Measurements from ENCODE around the gene TARBP2. TPM values are rescaled to one million over a fixed set of nuclear protein-coding genes. Genes with fewer than 3 reads are reported as not detected.

The TARBP2 gene
- total RNA-seq, 4 donors from 2014 or later, result 12.1 to 19.6 (median 17.4) TPM

DNA sequence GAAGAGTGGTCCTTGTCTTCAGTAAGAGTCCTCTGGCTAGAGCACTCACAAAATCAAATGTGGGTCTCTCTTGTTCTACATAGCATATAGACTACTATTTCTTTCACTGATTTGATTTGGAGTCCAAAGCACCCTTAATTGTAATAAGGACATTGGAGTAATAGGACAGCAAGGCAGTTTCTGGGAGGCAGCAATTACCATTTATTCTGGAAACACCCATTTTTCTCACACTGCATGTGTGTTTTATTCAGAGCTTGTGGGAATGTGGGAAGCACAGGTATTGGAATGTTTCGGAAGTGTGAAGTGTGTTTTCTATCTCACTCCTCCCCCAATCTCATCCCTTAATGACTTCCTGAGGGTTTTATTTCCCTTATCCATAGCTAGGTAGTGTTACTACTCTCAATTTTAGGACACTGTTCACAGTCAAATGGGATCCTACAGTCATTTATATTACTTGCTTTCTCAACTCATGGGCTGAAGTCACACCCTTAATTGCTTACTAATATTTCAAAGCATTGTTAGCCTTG is 29.0 kb upstream of the TARBP2 start:
- no peak for ATAC-seq
- H3K27me3 ChIP-seq, result no peaks in the 10 kb centered on the region
- no peak overlapping the region for H3K4me3 ChIP-seq
- H3K4me1 ChIP-seq, result peaks cover 3 to 80% (median 9%) of the 10 kb centered on the region in 3 donors
- 88 to 93% methylated on average over 1 of the region's 1 CpG for WGBS, 2 donors (ENCODE audit: low coverage in 1 of 2)
- peaks cover 7 to 100% of the 10 kb centered on the region in 2 donors for H3K36me3 ChIP-seq
- H3K9me3 ChIP-seq, result no peaks in the 10 kb centered on the region
- H3K27ac ChIP-seq, result no peak overlapping the region
- TF ChIP-seq, protein P1, sequence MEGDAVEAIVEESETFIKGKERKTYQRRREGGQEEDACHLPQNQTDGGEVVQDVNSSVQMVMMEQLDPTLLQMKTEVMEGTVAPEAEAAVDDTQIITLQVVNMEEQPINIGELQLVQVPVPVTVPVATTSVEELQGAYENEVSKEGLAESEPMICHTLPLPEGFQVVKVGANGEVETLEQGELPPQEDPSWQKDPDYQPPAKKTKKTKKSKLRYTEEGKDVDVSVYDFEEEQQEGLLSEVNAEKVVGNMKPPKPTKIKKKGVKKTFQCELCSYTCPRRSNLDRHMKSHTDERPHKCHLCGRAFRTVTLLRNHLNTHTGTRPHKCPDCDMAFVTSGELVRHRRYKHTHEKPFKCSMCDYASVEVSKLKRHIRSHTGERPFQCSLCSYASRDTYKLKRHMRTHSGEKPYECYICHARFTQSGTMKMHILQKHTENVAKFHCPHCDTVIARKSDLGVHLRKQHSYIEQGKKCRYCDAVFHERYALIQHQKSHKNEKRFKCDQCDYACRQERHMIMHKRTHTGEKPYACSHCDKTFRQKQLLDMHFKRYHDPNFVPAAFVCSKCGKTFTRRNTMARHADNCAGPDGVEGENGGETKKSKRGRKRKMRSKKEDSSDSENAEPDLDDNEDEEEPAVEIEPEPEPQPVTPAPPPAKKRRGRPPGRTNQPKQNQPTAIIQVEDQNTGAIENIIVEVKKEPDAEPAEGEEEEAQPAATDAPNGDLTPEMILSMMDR (IDR thresholded peaks at IDR 0.05), result no peak
- TF ChIP-seq POLR2AphosphoS5 (IDR thresholded peaks at IDR 0.05) (no peak), EP300 (IDR thresholded peaks at IDR 0.05) (no peak), POLR2A (IDR thresholded peaks at IDR 0.05) (no peak)

DNA sequence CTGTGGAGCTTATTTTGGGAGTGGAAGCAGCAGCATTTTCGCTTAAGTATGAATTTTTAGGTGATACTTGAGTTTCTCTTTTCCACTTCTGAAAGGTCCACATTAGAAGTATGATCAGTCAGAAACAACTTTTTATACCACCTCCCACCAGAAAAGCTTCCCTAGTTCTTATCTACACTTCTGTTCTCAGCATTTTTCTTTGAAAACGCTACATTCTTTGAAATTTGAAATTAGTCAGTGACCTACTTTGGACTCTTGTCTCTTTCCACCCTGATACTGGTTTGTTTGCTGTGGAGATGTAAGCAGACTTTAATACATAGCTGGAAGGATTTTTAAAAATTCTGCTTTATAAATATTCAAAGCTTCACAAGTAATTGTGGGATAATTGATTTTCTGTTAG is 27.0 kb upstream of the TARBP2 start:
- Histone ChIP-seq H3K36me3 (peaks cover 4 to 100% of the 10 kb centered on the region in 2 donors), H3K27me3 (no peaks in the 10 kb centered on the region), H3K4me3 (no peak overlapping the region), H3K9me3 (no peaks in the 10 kb centered on the region), H3K4me1 (peaks cover 3 to 91% (median 9%) of the 10 kb centered on the region in 3 donors), H3K27ac (peak overlapping the region in 2 of 4 donors; percentile 36 to 64)
- no peak for ATAC-seq
- 52 to 57% methylated on average over 2 of the region's 2 CpGs for WGBS, 2 donors (ENCODE audit: low coverage in 1 of 2)
- TF ChIP-seq, protein P1 (IDR thresholded peaks at IDR 0.05), result no peak
- no peak for TF ChIP-seq POLR2A (IDR thresholded peaks at IDR 0.05)
- no peak for TF ChIP-seq POLR2AphosphoS5 (IDR thresholded peaks at IDR 0.05)
- TF ChIP-seq EP300 (IDR thresholded peaks at IDR 0.05), result no peak

DNA sequence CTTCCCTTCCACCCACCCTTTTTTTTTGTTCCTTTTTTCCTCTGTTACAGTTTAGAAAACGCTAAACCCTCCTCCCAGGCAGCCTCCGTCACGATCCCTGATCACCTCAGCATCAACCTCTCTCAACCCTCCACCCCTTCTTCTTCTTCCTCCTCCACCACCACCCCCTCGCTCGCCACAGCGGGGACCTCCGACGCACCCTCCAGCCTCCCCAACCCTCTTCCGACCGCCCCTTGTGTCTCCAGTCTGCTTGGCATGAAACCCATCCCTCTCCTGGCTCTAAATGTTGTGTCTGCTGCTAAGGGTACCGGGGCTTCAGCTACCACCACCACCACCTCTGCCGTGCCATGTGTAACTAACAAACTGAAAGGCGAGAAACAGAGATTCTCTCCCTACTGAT is 26.3 kb upstream of the TARBP2 start:
- Histone ChIP-seq H3K36me3 (peaks cover 0 to 100% of the 10 kb centered on the region in 2 donors), H3K4me3 (no peak overlapping the region), H3K4me1 (peaks cover 3 to 93% (median 9%) of the 10 kb centered on the region in 3 donors), H3K27me3 (no peaks in the 10 kb centered on the region), H3K27ac (peak overlapping the region in 3 of 4 donors; percentile 36 to 64 (median 49)), H3K9me3 (no peaks in the 10 kb centered on the region)
- no peak for ATAC-seq
- TF ChIP-seq POLR2A (IDR thresholded peaks at IDR 0.05), result no peak
- TF ChIP-seq, protein P1 (IDR thresholded peaks at IDR 0.05), result no peak
- TF ChIP-seq EP300 (IDR thresholded peaks at IDR 0.05), result no peak
- TF ChIP-seq POLR2AphosphoS5 (IDR thresholded peaks at IDR 0.05), result no peak
- 45 to 47% methylated on average over 10 to 13 of the region's 13 CpGs for WGBS, 2 donors (ENCODE audit: low coverage in 1 of 2)

DNA sequence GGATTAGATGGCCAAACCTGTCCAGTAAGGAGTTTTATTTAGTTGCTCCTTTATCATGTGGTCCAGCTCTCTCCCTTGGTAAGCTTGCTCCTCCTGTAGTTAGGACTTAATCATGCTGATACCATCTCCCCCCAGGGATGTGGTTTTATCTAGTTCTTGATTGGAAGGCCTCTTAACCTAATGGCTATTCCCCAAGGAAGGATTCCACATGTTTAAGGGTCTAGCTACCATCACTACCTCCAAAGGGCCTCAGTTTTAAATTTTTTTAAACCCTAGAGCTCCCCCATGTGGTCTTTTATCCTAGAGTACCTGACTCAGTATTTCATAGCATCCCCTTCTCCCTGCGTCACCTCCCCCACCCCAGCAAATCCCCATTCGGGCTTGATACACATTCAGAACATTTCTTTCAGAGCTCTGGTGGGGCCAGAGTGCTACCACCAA is 24.3 kb upstream of the TARBP2 start:
- Histone ChIP-seq H3K4me1 (peaks cover 3 to 88% (median 9%) of the 10 kb centered on the region in 3 donors), H3K9me3 (no peaks in the 10 kb centered on the region), H3K27ac (peak overlapping the region in 3 of 4 donors; percentile 2 to 64 (median 9)), H3K4me3 (no peak overlapping the region), H3K27me3 (no peaks in the 10 kb centered on the region), H3K36me3 (peaks cover 0 to 100% of the 10 kb centered on the region in 2 donors)
- ATAC-seq, result no peak
- 49 to 70% methylated on average over 2 of the region's 2 CpGs for WGBS, 2 donors (ENCODE audit: low coverage in 1 of 2)
- TF ChIP-seq EP300 (IDR thresholded peaks at IDR 0.05), result no peak
- TF ChIP-seq, protein P1 (IDR thresholded peaks at IDR 0.05), result peak in 3 of 4 experiments; percentile 14 to 22 (median 21)
- TF ChIP-seq POLR2AphosphoS5 (IDR thresholded peaks at IDR 0.05), result no peak
- TF ChIP-seq POLR2A (IDR thresholded peaks at IDR 0.05), result no peak

DNA sequence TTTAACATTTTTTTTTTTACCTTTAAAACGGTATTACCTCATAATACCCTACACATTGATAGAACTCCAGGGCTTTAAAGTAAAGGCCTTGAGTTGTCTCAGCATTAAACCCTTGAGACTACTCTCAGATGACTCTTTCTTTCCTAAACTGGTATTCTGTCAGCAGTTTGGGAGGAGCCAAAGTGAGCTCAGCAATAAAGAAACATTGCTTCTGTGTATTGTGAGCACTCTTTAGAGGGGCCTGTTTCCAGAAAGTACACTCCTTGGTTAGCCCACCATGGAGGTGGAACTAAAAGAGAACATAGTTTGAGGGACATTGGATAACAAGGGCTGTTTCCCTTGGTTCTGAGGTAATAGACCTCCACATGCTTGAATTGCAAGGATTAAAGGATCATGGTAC is 22.2 kb upstream of the TARBP2 start:
- H3K27me3 ChIP-seq, result no peaks in the 10 kb centered on the region
- TF ChIP-seq POLR2A (IDR thresholded peaks at IDR 0.05) (no peak), EP300 (IDR thresholded peaks at IDR 0.05) (no peak), POLR2AphosphoS5 (IDR thresholded peaks at IDR 0.05) (no peak)
- TF ChIP-seq, protein P1 (IDR thresholded peaks at IDR 0.05), result no peak
- peaks cover 0 to 100% of the 10 kb centered on the region in 2 donors for H3K36me3 ChIP-seq
- no peaks in the 10 kb centered on the region for H3K9me3 ChIP-seq
- 29 to 40% methylated on average over 1 of the region's 1 CpG for whole genome bisulfite sequencing, 2 donors (ENCODE audit: low coverage in 1 of 2)
- H3K4me1 ChIP-seq, result peaks cover 2 to 76% (median 9%) of the 10 kb centered on the region in 3 donors
- H3K27ac ChIP-seq, result peak overlapping the region in 3 of 4 donors; percentile 12 to 64 (median 30)
- no peak for ATAC-seq
- H3K4me3 ChIP-seq, result no peak overlapping the region

Data from gastroesophageal sphincter (tissue), 4 donors.